Measurements from ENCODE around the gene GHRH.

Gene GHRH

DNA sequence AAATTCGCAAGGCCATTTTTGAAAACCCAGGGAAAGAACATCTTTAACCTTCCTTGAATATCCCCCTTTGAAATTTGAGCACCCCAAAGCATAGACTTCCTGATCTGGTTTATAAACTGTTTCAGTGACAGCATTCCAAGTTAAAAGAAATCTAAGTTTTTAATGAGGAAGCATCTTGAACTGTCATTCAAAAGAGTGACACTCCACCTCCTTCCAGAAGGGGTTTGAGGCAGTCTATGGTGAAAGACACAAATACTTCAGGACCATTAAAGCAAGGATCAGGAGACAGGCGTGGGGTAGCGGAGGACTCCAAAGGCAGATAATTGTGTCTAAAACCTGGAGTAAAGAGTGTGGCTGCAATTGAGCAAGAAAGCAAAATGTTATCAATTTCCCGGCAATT, 691 bp downstream of the GHRH start:
- no peak for DNase-seq

DNA sequence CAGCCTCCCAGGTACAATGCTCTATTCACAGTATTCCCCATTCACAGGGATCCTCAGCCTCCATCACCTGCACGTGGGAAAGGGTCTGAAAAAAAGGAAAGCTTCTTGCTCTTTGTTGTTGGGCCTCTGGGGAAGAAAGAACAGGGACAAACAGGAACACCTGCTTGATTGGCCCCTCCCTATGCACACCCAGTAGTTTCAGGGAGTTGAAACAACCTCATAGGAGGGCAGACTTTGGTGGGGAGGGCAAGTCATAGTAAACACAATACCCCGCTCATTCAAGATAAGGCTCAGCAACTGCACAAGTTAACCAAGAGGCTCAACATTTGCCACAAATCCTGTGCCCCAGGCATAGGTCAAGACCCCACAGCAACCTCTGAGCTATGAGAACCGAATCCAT, 1.7 kb downstream of the GHRH start:
- DNase-seq, result no peak

DNA sequence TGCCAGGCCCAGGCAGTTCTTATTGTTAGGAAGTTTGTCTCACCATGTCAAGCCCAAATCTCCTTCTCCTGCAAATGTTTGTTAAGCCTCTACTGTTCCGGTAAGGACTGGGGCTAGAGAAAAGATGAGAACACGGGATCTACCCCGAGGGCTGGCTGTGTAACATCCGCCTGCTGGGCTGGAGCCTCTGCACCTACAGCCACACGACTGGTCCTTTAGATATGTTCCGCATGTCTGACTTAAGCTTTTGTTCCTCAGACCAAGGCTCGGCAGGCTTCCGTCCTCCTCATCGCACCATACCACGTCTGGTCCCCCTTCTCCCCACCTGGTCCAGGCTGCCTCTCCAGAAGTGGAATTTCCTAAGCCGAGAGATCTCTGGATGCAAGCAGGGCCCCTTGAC, 2.6 kb downstream of the GHRH start:
- DNase-seq, result no peak

DNA sequence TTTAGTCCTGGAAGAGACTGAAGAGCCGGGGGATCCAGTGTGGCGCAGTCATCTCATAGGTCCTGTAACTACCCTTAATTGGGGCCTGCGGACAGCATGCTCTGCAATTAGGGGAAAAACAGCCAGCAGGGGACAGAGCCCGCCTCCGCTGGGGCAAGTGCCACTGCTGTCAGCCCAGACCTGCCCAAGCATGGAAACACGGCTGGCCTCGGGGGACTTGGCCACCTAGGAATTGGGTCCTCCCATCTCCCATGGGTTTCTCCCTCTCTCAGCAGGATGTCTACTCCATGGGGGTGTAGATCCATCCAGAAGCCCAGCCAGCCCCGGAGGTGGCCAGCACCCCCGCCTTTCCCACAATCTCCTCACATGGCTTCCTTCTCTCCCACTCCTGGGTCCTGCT, 3.6 kb downstream of the GHRH start:
- no peak for DNase-seq

DNA sequence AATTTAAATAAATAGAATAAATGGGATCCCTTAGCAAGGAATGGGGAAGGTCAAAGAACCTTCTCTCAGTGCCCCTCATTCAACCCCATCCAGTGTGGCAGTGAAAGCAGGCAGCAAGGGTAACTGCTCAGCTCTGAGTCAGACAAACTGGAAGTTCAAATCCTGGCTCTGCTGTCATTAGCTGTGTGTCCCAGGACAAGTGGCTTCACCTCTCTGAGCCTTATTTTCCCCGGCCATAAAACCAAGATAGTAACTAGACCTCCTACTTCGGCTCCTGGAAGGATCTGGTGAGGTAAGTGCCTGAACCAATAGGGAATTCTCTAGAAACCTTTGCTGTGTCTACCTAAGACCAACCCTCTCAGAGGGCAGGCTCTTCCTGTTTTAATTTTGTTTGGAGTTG, 4.1 kb downstream of the GHRH start:
- no peak for DNase-seq

DNA sequence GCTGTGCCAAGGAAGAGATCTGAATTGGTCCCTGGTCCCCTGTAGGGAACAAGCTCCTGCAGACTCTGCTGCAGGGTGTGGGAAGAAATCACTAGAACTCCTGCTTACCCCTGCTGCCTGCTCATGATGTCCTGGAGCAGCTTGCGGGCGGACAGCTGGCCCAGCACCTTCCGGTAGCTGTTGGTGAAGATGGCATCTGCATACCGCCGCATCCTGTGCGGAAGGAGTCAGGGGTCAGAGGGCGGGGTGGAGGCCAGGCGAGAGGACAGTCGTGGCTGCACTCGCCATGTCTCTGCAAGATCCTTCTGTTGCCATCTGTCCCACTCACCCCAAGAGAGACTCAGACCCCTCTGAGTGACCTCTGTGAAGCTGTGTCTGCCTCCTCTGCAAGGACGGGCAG, 5.3 kb downstream of the GHRH start:
- DNase-seq, result no peak

DNA sequence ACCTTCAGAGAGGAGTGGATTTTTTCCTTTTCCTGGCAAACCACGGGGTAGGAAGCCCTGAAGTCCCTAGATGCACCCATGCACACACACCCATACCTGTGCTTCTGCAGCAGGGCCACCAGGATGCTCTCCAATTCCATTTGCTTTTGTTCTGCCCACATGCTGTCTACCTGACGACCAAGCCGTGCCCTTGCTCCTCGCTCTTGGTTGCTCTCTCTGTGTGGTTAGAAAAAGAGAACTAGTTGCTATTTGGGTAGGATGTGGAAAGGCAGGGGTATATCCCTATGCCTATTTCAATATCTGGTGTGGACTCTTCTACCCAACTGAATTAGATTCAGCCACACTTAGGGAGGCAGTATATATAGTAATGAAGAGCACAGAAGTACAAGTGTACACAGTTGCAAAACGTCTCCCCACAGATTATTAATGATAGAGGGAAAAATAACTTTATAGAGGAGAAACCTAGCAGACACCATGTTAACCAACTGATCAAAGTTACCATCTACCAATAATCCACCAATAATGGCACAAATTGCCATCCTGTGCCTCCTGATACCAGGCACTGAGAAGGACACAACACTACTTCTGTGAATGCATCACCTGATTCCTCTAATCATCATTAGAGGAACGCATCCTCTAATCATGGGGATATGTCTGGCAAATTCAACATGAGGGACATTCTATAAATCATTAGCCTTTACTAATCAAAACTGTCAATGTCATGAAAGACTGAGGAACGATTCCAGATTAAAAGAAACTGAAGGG, 7.3 kb downstream of the GHRH start:
- DNase-seq, result no peak

DNA sequence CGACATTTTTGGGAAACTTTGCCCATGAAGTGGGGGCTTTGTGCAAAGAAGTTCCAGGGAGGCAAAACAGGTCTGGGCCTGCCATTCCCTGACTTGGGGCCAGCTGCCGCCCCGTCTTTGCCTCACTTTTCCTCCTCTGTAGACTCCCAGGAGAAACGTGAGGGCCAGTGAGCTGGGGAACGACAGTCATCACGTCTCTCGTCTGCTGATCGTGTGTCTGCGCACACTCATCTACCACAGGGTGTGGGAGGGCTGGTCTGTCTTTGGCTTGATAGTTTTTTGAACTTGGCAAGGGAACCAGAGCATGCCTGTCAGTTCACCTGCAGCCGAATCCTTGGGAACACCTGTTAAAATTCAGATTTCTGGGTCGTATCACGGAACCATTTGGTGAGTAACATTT, 8.5 kb downstream of the GHRH start:
- no peak for DNase-seq

DNA sequence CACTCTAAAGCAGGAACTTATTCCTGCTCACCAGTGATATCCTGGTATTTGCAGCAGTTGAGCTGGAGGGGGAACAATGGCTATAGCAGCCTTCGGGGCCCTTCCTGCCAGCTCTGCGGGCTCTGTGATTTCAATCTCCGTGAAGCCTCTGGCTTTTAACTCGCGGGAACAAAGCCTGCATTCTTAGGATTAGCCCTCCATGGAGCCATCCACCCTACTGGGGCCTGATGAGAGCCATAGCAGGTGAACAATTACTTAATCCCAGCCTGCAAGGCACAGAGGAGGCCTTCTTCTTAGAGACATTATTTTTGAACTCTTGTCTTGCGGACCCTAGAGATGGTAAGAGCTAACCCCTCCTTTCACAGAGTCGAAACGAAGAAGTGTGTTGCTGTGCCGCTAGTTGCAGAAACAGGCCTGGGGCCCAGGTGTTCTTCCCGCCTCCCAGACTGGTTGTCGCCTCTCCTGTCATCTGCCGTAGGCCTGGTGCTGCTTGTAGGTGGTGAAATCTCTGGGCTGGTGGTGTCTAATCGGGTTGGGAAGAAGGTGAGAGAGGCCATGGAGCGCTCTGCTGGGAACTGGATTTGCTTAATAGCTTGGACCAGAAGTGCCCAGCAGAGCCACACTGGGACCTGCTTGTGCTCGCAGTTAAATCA, 9.7 kb downstream of the GHRH start:
- no peak for DNase-seq

DNA sequence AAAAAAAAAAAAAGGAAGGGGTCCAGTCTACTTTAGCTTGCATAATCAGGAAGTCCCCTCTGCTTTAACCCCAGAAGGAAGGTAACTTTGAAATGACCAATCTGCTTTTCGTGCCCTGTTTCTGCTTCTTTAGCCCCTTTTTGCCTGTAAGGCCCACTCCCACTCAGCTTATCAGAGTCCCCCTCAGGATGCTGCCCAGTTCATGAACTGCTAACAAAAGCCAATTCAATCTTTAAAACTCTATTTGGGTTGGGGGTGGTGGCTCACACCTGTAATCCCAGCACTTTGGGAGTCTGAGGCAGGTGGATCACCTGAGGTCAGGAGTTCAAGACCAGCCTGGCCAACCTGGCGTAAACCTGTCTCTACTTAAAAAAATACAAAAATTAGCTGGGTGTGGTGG, 12.3 kb downstream of the GHRH start:
- DNase-seq, result no peak

DNA sequence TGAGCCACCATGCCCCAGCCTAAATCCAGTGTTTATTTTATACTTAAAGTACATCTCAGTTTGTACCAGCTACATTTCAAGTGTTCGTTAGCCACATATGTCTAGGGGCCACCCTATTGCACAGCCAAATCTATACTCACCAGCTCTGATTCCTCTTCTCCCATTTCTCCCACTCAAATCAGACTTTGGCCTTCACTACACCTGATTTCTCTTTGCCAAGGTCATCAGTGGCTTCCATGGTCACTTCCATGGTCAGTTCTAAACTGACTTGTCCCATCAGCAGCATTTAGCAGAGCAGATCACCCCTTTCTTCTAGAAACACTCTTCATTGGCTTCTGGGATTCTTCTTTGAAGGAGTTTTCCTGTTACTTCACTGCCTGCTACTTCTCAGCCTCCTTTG, 14.1 kb downstream of the GHRH start:
- no peak for DNase-seq

DNA sequence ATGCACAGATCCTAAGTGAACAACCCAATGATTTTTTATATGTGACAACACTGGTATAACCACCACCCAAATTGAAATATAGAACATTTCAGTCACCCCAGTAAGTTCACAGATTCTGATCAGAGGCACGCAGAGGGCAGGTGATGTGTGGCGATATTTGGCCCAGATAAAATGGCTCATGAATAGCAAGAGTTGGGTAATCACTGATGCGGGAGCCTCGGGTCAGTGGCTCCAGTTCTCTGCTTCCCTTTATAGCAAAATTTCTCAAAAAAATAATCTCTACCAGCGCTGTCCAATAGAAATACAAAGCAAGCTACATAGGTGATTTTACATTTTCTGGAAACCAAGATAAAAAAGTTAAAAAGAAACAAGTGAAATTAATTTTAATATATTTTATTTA, 14.9 kb downstream of the GHRH start:
- no peak for DNase-seq

DNA sequence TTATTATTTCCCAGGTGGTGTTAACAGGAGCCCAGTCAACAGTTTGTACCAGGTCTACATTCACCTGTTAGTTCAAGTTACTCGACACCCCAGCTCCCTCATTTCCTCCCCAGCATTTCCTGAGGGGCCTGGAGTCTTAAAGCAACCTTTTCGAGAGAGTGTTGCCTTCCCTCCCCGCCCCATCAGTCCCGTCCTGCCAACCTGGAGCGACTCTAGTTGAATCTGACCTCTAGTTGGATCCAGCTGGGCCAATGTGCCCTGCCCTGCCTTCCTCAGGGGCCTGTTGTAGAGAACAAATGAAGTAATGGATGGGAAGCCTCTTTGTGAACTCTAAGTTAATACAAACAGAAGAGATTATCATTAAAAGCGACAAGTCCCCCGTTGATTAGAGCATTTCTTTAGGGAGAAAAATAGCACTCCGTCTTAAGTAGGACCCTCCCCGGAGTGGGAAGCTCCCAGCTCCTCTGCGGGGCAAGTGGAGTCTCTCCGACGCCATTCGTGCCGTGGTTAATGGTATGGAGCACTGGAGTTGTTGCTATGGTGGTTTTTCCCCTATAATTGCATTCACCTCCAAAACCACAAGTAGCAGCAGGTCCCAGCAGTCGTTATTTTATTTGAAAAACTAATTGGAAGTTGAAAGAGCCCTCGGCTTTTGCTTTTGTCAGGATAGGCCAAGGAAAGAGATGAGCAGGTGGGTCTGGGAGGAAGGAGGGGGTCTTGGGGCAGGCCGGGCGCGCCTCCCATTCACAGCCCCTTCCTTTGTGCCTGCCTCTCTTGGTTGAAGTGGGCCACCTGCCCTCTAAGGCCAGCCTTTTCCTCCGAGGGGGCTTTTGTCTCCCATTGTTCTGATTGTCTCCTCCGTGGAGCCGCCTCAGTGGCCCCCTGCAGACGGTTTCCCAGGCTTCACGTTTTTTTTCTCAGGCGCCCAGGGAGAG, 16.1 kb downstream of the GHRH start:
- DNase-seq, result no peak

DNA sequence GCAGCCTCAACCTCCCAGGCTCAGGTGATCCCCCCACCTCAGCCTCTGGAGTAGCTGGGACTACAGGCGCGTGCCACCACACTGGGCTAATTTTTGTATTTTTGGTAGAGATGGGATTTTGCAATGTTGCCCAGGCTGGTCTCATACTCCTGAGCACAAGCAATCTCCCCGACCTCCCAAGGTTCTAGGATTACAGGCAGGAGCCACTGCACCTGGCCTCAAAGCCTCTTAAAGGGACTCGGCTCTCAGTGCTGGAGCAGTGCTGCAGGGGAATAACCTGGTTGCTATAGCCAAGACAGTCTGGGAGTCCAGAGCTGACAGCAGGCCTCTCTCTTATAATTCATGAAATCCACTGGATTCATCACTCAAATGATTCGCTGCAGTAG, 17.0 kb downstream of the GHRH start:
- no peak for DNase-seq

DNA sequence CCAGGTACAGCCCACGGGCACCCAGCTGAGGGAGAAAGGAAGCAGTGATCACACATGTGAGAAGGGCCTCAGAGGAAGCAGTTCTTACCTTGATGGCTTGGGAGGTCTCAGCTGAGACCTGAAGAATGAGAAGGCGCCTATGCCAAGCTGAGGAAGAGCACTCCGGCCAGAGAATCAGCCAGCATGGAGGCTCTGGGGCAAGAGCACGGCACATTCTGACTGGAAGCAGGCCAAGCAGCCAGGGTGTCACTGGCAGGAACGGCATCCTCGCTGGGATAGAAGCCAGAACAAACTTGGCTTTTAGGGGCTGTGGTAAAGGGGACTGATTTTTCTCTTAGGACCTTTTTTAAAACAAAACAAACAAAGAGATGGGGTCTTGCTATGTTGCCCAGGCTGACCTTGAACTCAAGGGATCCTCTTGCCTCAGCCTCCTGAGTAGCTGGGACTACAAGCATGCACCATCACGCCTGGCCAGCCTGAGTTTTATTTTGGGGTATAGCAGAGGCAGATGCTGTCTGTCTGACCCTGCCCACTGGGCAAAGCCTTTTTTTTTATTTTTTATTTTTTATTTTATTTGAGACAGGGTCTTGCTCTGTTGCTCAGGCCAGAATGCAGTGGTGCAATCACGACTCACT, 17.6 kb downstream of the GHRH start:
- no peak for DNase-seq

DNA sequence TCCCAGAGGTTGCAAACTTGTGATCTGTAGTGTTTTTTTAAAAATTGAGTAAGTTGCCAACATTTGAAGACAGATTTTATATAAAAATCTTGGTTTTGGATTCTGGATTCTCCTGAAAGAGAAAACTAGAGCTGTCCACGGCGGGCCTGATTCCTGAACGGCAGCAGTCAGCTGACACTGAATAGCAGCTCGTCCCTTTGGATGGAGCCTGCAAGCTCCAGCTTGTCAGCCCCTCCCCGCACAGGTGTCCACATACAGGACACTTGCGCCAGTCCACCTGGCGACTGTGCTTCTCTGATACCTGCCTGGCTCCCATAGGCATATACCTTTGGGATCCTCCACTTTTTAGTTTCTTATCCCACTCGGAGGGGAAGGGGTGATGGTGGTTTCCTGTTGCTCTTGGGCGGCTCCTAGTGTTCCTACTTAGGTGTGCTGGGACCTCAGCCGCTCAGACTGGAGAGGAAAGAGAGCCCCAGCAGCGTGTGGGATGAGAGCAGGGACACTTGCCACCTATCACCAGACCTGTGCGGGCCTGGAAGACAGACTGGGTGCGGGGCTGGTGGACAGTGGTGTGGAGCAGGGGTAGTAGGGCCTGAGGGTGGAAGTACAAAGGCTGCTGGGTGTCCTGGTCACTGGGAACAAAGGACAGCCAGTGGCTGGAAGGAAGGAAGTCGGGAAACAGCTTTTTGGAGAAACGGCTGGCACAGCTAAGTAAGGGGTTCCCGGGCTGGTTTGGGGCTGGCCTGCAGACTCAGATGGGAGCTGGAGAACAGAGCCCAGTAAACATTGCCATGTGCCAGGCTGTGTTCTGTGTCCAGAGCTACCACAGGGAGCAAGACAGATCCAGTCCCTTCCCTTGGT, 18.3 kb downstream of the GHRH start:
- no peak for DNase-seq

DNA sequence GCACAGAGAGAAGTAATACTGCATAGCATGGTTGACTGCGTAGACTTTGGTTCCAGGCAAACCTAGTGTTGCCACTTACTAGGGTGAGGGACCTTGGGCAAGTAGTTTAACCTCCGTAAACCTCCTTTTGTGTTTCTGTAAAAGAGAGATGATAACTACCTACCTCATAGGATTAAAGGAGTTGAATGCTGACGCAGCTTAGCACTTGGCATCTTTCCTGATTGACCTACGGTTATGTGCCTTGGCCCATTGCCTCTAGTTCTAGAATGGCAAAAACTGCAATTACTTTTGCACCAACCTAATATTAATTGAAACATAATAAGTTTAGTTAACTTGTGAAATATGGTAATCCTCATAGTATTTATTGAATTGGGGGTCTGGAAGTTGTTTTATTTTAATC, 19.1 kb downstream of the GHRH start:
- no peak for DNase-seq

DNA sequence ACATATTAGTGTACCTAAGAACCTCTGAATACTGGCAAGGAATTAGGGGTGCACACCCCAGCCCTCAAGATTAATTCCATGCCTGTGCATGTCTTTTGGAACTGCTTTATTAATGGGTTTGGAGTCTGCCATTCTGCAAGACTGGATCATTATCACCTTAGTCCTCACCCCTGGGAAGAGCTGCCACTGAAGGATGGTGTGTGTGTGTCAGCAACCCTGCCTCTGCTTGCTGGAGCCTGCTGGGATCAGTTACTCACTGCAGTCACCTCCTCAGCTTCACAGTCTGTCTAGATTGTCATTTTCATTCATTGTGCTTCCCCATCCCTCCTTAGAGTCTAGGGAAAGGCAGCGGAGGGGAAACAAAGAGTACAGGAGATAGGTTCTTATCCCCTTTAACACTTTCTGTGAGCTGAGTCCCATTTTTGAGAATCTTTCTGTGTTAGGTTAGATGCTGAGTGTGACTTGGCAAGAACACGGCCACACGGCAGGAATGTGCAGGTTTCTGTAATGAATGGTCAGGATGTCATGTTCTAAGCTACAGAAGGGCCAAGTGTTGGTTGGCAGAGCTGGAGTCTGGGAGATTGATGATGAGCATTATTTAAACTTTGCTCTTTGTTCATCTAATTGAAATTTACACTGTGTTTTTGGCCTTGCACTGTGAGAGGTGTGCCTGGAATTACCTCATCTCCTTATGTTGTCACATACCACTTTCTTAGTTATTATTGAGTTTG, 21.1 kb downstream of the GHRH start:
- DNase-seq, result no peak

DNA sequence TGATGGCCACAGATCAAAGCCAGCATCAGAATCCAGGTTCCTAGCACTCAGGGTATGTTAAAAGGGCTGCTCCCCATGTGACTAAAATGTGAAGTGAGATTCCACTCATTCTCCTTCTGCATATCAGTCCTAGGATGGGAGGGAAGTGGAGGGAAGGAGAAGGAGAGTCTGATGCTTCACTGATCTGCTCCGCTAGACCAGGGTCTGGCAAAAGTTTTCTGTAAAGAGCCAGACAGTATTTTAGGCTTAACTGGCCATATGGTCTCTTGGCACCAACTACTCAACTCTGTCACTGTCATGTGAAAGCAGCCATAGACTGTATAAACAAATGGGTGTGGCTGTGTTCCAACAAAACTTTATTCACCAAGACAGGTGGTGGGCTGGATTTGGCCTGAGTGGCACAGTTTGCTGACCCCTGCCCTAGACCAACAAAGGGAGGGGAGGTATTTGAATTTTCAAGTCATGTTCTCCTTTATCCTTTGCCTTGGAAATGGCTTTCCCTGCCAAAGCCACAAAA, 22.6 kb downstream of the GHRH start:
- DNase-seq, result no peak

DNA sequence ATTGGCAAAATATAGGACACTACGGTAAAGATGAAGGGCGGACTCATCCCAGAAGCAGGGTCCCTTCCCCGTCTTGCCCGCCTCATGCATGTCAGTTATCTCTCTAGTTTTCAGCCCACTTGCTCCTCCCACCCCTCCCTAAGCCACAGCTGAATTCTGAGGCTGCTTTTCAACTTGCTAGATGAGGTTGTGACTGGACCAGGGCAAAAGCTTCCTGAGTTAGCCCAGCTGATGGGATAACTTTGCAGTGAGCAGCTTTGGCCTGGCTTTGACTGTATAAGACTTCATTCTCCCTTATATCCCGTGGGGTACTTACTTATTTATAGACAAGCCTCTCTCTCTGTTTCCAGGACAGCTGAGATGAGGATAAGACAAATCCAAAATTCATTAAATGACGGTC, 23.2 kb downstream of the GHRH start:
- no peak for DNase-seq

DNA sequence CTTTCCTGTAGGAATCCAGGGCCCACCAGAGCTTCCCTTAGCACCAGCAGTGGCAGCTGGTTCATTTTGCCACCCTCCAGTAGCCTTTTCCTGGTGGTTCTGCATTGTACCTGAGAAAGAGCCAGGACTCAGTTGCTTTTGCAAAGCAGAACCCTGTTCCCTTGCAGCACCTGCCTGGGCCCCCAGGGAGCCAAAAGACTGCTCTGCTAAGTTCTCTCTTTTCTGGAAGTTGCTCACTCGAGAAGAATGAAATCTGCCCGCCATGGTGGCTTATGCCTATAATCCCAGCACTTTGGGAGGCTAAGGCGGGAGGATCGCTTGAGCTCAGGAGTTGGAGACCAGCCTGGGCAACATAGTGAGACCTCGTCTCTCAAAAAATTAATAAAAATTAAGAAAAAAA, 24.0 kb downstream of the GHRH start:
- DNase-seq, result no peak

Data from SHP77 treated with DMSO at 0.1 percent for 48 hours (cell line).